ENCODE data around the gene C16orf90.

DNA sequence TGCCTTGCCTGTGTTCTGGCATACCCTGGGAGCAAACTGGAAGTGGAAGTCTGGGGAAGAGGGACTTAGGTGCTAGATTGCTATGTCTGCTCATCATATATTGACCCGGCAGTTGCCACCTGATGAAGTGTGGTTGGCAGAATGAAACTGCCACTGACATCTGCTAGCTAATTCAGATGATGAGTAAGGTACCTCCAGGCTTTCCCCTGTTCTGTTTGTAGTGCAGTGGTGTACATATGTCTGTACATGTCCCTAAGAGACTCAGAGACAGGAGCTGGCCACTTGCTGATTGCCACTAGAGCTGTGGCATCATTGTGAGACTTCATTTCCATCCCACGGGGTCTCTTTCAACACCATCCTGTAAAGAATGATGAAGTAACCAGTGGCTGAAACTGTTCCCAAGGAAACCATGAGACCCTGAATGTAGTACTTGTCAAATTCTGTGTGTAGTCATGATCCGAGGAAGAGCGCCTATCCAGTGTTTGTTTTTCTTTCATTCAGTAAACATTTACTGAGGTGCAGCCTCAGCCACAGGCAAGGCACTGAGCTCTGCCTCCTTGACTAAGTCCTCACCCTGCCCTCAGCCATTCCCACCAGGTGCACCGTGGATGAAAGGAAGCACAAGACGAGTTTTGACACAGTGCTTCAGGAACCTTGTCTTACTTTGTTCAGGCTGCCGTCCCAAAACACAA, 18.7 kb upstream of the C16orf90 start:
- no peak for TF ChIP-seq EZH2phosphoT487 (IDR thresholded peaks at IDR 0.05; ENCODE audit: insufficient read depth, low read depth)
- TF ChIP-seq EZH2 (IDR thresholded peaks at IDR 0.05; ENCODE audit: insufficient read depth, poor library complexity, severe bottlenecking): no peak

Data from GM23248 (cell line).